GM19372 (cell line): ENCODE data around the gene TARBP1.

Experiments
- ATAC-seq: cut with Tn5 transposase; IDR thresholded peaks from one replicate; pipeline ENCODE4 v1.9.1; 2021; ENCODE audit warnings: mild to moderate bottlenecking, low read depth, moderate library complexity; ENCODE audit not compliant: unreplicated experiment

TARBP1 gene

DNA sequence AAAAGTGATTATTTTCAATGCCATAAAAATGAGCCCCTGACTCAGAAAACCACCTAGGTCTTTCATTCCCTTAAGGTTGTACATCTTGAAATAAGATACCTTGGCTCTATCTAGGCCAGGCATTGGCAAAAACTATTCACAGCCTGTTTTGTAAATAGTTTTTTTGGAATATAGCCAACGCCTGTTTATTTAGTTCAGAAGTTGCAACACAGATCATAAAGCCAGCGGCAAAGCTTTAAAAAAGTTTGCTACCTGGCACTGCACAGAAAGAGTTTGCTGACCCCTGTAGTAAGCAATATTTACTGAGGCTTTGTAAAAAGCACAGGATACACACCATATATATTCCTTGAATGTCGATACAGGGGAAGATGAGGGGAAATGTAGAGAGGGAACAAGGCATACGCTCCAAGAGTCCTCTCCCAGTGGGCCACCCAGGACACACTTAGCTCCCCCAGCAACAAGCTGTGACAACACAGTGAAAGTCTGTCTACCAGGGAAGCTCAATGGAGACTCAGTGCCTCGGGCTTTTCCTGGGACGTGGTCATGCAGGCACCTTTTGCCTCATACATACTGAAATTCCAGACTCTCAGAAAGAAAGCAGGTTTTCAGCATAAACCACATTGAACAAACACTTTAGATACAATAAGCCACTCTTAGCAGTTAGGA, 20.5 kb downstream of the TARBP1 start:
- ATAC-seq, result no peak

DNA sequence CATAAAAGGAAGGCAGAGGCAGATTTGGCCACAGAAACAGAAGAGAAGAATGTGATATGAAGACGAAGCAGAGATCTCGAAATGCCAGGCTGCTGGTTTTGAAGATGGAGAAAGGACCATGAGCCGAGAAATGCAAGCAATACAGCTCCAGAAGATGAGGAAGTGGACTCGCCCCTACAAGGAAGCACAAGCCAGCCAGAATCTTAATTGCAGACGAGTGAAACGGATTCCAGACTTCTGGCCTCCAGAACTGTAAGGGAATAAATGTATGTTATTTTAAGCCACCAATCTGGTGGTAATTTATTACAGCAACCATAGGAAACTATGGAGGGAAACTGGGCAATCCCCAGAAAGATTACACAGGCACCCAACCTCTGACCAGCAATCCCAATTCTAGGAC, 24.1 kb downstream of the TARBP1 start:
- no peak for ATAC-seq

DNA sequence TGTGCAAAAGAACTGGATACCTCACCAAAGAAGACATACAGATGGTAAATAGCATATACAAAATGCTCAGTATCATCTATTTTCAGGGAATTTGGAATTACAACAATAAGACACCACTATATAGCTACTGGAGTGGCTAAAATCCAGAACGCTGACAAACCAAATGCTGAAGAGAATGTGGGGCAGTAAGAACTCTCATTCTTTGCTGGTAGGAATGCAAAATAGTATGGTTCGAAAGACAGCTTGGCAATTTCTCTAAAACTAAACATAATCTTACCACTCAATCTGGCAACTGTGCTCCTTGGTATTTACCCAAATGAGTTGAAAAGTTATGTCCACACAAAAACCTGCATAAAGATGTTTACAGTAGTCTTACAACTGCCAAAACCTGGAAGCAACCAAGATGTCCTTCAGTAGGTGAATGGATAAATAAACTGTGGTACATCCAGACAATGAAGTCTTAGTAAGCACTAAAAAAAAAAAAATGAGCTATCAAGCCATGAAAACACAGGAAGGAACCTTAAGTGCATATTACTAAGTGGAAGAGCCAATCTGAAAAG, 26.5 kb downstream of the TARBP1 start:
- no peak for ATAC-seq

DNA sequence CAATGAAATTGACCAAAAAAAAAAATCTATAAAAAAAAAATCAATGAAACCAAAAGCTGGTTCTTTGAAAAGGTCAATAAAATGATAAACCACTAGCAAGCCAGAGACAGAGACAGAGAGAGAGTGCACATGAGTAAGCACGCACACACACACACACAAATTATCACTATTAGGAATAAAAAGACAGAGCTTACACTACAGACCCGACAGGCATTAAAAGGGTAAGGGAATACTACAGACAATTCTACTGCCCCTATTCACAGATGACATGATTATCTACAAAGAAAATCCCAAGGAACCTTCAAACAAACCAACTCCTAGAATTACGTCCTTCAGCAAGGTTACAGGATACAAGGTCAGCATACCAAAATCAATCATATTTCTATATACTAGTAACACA, 38.6 kb downstream of the TARBP1 start:
- ATAC-seq, result no peak

DNA sequence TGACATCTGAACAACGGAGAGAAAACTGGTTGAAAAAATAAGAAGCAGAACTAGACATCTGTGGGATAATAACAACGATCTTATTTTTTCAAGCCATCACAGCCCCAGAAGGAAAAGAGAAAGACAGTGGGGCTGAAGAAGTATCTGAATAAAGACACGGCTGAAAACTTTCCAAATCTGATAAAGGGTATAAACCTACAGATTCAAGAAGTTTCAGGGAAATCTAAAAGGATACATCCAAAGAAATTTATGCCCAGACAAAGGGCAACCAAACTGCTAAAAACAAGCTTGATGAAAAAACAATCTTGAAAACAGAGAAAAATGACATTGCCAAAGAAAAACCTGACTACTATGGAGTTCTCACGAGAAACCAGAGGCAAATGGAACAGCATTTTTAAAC, 40.4 kb downstream of the TARBP1 start:
- no peak for ATAC-seq

DNA sequence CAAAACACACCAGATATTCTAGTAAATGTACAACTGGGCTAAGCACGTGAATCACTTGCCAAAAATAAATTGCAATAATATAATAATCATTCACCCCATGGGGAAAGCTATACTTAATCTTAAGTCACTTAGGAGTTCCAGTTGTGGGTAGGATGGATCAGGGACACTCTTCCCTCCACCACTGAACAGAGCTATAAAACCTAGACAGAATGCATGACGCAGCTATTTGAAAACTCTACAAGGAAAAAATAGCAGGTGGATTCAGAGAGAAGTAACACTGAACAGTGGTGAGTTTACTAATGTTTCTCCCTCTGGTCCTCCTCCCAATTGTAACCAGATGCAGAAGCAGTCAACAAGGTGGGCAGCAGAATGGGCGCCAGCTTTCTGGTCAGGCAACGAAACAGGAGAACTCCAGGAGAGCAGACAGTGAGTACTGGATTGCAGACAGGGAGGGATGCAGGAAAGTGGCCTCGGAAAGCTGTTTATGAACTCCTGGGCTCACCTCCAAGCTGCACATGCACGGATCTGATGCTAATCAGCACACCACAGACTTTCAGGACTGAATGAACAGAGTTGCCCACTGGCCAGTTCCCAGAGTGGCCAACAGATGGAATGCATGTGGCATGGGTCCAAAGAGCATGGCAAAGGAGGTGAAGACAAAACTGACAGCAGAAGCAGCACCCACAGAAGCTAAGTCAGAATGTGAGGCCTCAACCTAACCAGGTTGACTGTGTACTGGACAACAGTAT, 41.4 kb downstream of the TARBP1 start:
- ATAC-seq, result no peak

DNA sequence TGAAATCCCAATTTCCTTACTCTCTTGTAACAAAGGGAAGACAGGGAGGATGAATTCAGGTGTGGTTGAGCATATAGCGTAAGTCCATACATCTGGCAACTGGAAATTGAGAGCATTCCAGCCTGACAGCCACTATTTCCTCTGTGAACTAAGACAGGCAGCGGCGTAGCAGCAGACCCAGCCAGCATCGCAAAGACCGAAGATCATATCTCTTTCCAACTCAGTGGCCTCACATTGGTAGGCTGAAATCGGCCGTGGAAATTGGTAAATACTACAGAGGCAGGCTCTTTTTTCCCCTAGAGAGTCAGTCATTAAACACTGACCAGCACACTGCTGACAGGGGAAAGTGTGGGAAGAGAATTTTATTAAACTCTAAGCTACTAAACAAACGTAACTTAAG, 43.4 kb downstream of the TARBP1 start:
- no peak for ATAC-seq

DNA sequence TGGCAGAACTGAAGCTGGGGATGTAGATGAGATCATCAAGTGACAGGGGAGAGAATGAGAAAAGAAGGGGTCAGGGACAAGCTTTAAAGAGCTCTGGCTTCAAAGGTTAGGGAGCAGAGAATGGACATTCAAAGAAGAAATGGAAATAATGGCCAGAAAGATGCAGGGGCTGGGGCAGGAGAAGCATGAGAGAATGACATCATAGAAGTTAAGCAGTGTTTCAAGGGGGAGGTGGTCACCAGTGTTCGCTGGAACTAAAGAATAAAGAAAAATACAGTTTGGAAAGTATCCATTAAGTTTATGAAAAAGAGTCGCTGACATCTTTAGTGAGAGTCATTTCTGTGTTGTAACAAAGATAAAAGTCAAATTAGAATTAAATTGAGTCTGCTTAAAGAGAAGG, 44.3 kb downstream of the TARBP1 start:
- ATAC-seq, result no peak

DNA sequence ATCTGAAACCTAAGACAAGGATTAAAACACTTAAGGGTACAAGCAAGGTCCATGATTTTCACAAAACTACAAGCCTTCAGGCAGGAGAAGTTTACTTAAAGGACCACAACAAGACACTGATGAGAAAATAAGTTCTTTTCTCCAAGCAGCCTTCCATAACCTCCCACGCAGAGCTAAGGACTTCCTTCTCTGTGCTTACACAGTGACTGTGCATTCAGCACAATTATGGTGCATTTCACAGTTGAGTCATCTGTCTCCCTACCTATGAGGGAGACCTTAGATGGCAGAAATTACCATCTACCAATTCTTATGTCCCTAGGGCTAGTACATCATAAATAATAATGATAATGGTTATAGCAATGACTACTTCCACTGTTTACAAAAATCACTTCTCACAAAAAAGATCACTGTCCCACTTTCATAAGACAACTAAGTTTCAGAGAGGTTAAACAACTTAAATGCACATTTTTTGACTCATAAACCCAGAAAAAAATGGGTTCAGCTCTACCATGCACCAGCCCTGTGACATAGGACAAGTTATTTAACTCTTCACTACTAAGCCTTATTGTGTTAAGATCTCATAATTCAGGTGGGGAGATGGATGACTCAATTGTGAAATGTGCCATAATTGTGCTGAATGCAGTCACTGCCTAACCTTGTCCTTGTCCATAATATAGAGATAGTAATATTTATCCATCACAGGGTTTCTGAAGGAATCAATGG, 45.3 kb downstream of the TARBP1 start:
- no peak for ATAC-seq

DNA sequence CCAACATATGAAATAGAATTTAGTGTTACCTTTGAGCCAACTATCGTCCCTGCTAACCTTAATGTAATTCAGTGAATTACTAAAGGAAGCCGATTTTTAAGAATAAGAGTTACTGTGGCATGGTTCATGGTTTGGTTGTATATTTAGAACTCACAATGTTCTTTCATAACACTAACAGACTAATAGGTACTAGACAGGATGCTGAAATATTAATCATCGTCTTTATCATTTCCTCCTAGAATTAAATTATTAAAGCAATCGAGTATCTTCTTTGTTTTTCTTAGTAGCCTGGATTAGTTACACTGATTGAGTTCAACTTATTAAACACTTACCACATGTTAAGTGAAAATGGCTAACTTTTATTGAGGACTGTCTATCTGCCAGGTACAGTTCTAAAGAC, 47.7 kb downstream of the TARBP1 start:
- no peak for ATAC-seq

DNA sequence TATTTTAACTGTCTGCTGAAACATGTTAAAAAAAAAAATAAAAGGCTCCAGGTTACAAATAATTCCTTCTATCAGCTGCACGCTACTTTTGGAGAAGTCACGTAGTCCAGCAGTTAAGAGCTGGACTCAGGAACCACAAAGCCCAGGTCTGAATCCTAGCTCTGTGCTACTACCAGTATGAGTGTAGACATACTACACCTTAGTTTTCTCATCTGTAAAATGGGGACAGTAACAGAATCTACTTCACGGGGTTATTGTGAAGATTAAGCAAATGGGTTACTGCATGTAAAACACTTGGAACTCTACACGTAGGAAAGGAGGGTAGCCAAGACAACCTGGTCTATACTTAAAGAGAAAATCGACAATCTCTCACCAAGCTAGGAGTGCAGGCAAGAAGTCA, 48.3 kb downstream of the TARBP1 start:
- ATAC-seq, result no peak

DNA sequence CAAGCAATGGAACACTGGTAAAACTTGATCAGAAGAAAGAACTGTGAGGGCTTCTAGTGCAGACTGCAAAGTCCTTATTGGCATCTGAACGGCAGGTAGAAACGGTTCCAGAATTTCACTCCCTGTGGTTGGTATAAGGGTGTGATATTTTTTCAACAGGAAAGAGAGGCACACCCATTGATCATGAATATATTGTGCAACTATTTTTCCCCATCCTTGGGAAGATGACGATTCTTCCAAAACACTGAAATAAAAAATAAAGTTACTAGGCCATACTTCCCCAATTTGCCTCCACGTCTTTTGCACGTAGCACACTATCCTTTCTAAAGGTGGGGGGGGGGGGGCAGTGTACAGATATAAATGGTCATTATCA, 49.6 kb downstream of the TARBP1 start:
- no peak for ATAC-seq

DNA sequence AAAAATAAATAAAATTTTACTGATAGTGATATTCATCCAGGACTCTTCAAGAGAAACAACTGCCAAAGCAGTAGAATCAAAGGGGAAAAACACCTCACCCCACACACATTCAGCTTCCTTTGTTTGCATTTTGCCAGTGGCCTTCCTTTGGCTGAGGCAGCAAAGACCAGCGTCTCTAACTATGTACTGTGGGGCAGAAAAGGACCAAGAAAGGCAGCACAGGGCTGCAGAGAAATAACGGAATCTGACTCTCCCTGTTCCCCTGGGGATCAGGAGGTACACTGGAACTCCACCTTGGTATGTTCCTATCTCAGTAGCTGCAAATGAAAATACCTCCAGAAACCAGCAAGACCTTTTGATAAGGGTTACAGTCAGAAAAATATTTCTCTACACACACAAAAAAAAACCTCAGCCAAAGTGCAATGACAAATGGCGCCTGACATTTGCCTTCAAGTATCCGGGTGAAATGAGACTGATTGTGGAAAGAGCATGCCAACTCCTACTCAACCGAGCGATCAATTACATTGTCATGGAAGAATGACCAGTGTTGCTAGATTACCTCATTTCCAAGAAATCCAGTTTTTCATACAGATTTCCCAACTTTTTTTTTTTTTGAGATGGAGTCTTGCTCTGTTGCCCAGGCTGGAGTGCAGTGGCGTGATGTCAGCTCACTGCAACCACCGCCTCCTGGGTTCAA, 50.9 kb downstream of the TARBP1 start:
- no peak for ATAC-seq

DNA sequence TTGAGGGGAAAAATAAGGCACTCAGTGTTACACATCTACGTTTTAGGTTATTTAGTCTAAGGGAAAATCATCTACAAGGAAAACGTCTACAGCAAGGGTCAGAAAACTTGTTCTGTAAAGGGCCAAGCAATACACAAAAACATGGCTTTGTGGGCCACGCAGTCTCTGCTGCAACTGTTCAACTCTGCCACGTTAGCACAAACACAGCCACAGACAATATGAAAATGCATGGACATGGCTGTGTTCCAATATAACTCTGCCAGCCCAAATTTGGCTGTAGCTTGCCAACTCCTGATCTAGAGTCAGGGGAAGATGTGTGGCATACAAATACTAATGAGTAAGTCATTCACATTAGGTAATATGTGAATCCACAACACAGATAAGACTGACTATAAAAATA, 65.0 kb downstream of the TARBP1 start:
- no peak for ATAC-seq

DNA sequence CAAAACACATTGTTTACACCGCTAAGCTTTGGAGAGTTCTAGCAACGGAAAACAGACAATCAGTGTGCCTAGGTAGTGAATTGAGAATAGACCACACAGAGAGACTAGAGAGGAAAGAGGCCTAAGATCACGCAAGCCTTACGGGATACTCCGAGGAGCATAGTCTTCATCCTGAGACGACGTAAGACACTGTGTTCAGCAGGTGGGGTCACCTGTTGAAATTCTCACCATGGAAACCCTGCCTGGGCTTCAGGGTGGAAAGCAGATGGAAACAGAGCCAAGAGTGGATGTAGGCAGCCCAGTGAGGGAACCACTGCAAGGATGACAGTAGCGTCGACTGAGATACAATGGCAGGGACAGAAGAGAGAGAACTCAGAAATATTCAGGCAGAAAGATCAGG, 65.5 kb downstream of the TARBP1 start:
- no peak for ATAC-seq

DNA sequence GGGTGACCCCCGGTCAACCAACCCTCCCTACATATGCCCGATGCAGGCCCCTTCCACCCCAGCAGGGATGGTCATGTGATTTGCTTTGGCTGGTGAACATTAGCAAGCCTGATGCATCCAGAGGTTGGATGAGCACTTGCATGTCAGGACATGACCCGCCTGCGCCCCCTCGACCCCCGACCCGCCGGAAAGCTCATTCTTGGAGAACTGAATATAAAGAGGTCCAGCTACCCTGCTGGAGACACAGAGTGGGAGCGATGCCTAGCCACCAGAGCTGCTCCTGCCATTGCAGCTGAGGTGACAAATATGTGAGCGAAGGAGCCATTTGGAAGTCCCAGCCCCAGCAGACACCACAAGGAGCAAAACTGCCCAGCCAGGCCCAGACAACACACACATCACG, 66.1 kb downstream of the TARBP1 start:
- no peak for ATAC-seq

DNA sequence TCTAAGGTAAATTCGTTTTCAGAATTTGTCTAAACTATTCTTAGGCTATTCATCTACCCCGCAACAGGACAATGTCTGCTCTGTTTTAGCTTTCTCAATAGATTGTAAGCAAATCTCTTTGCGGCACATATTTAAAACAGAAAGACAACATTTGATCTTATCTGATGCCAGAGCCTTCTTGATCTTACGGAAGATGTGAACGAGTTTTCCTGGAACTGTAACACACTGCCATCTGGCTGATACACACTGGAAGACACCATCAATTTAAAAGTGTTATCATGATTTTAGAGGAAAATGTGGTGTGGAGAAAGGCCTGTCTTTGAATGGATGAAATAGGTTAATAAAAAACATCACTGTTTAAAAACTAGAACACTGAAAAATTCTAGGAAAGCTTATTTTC, 69.7 kb downstream of the TARBP1 start:
- ATAC-seq, result no peak

DNA sequence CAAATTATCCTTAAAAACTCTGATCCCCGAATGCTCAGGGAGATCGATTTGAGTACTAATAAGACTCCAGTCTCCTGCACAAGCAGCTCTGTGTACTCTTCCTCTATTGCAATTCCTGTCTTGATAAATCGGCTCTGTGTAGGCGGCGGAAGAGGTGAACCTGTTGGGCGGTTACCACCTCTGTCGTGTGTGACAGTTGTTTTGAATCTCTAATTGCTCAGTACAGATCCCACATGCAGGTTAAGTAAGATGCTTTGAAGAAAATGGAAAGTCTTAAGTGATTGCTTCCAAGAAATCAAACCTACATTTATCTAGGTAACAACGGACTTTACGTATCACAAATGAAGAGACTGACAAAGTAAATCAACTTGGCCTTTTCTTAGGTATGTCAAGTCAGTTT, 70.2 kb downstream of the TARBP1 start:
- no peak for ATAC-seq

DNA sequence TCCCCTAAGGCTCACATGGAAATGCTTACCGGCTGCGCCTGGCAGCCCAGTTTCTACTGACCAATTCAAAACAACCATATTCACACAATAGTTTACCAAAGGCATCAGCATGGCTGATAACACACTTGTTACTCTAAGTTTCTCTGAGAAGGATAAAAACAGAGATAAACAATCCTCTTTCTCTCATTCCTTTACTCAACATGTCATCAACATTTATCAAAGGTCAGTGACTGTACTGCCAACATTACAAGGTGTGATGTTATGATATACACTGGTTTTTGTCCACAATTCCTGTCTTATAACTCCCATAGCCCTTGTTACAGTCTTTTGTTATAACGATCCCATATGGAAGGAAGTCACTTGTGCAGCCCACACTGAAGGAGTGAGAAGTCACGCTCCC, 72.1 kb downstream of the TARBP1 start:
- ATAC-seq, result no peak

DNA sequence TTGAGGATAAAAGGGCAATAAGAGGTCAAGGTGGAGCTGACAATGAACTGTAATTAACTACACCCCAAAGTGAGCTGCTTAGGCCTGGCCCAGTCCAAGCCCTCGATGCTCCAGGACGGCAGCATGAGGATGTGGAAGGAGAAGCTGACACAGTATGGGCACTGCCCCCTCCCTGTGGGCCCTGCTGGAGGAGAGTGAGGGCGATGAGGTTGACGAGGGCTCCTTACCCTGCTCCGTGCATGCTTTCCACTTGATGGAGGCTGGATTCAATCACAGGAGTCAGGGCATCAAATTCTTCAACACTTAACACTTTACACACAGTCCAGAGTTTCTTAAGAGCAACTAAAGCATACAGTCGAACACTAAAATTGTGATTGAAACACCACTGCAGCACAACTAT, 73.3 kb downstream of the TARBP1 start:
- ATAC-seq, result no peak

DNA sequence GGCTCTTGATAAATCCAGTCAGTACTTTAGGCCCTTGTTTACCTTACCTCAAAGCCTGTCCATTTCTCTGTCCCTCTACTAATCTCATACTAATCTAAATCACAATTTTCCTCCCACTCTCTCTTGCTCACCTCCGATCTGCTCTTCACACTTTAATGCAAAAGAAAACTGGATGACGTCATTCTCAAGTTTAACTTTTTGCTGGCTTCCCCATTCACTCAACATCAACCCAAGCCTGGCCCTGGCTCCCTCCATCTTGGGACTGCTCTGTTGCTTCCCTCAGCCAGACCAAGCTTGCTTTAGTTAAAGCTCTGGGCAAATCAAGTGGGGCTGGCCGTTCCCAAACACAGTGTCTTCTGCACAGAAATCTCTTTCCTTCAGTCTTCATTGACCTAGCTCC, 76.0 kb downstream of the TARBP1 start:
- no peak for ATAC-seq
